NCI-H524 treated with DMSO at 0.1 percent for 48 hours (cell line): Measurements from ENCODE around the gene CDC23.
"Not testable (repeated sequence)": the region's sequence is repeated elsewhere in the genome, so short reads cannot be mapped to it uniquely, and the experiment has no call there.

ENCODE experiments used
- DNase-seq: peaks from one replicate; lab custom pipeline; 2025; lab: John Stamatoyannopoulos, UW

CDC23 gene

GRCh38 chr5:138210985-138211384 lies 2.1 kb downstream of the CDC23 start:
- DNase-seq = no peak

- DNase-seq = not testable (repeated sequence)
Observed at GRCh38 chr5:138193859-138194258, 19.3 kb downstream of the CDC23 start.

- DNase-seq = no peak
Observed at GRCh38 chr5:138192826-138193225, 20.3 kb downstream of the CDC23 start.

GRCh38 chr5:138188626-138189025 lies 24.5 kb downstream of the CDC23 start:
- DNase-seq = no peak

DNA sequence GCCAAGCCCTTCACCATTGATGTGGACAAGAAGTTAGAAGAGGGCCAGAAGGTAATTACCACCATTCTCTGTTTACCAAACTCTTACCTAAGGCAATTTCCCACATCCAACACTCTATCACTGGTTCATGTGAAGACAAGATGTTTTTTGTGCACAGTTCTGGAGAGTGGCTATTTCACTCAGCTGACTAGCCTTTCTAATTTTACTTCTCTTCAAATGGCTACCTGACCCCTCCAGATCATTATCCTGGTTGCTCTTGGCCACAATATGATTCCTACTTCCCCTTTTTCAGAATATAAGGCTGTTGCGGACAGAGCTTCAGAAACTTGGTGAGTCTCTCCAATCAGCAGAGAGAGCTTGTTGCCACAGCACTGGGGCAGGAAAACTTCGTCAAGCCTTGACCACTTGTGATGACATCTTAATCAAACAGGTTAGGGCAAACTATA lies 27.1 kb downstream of the CDC23 start:
- no peak for DNase-seq

GRCh38 chr5:138182808-138183207 lies 30.3 kb downstream of the CDC23 start:
- DNase-seq = no peak

DNA sequence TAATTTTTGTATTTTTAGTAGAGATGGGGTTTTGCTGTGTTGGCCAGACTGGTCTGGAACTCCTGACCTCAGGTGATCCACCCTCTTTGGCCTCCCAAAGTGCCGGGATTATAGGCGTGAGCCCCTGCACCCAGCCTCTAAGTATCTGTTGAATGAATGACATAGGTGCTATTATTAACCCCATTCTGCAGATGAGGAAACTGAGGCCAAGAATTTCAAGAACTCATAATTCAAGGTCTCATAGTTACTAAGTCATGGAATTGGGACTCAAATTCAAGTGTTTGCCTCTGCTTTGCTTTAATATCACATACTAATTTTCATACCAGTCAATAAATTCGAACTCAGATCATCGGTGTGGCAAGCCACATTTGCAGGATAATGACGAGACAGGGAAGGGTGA lies 32.3 kb downstream of the CDC23 start:
- no peak for DNase-seq

DNA sequence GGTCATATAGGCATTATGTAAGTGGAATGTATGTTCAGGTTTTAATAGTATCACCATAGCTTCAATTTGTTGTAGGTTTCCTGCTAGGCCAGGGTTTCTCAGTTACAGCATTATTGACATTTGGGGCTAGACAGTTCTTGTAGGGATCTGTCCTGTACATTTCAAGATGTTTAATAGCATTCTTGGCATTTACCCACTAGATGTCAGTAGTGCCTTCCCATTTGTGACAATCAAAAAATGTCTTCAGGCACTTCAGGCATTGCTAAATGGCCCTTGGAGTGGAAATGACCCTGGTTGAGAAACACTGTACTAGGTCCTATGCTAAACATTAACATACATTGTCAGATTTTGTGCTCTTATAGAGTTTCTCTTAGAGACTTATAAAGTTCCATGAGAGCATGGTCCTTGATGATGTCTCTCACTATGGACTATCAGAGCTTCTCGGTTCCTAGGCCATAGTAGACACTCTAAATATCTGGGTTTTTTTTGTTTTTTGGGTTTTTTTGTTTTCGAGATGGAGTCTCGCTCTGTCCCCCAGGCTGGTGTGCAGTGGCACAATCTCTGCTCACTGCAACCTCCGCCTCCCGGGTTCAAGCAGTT lies 32.8 kb downstream of the CDC23 start:
- DNase-seq = peak; percentile 42

DNA sequence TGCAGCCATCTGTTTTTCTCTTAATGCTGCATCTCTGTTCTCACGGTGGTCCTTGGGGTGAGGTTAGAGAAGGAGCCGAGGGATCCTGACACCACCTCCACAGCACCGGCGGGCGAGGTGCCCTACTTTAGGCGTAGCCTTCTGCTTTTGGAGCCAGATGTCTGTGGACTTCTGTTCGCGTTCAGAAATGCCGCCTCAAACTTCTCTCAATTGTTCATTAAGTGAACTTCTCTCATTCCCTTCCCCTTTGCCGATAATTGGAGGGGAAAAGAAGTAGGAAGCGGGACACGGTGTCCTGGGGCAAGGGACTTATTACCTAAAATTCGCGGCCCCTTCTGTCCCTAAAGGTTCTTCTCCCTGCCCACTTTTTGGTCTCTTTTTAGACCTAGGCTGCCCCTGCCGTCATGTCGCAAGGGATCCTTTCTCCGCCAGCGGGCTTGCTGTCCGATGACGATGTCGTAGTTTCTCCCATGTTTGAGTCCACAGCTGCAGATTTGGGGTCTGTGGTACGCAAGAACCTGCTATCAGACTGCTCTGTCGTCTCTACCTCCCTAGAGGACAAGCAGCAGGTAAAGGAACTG lies 33.8 kb downstream of the CDC23 start:
- no peak for DNase-seq

DNA sequence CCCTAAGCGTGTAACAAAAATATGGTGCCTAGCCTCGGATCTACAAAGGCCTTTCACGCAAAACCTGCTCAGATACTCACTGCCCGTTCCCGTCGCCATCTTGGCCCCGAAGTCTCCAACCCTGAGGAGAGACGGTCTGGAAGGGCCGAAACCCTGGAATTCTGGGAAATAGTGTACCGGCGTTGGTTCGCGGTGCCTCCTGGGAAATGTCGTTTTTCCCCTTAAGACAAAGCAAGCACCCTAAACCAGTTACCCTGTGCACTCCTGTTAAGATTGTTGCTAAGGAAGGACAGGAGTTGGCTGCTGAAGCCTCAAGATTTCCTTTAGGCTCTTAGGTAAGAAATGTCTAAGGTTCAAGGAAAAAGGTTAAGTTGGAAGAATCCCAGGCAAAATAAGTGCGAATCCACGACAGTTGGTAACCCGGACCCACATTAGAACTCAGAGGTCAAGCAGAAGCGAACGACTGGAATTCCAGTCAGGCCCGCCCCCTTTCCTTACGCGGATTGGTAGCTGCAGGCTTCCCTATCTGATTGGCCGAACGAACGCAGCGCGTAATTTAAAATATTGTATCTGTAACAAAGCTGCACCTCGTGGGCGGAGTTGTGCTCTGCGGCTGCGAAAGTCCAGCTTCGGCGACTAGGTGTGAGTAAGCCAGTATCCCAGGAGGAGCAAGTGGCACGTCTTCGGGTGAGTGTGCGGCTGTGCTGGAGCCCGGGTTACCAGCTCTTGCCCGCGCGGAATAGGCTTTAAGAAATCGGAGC lies 34.4 kb downstream of the CDC23 start, which contains the start of the genes BRD8 and KIF20A:
TSS of gene BRD8 (minus strand) at position 115 of the 761 bp plus-strand sequence. CDS start at position 99, 16 bp downstream.
TSS of gene KIF20A (plus strand) at position 597 of the 761 bp plus-strand sequence. CDS start 569 bp downstream, outside the sequence.
- DNase-seq = peak; percentile 93

DNA sequence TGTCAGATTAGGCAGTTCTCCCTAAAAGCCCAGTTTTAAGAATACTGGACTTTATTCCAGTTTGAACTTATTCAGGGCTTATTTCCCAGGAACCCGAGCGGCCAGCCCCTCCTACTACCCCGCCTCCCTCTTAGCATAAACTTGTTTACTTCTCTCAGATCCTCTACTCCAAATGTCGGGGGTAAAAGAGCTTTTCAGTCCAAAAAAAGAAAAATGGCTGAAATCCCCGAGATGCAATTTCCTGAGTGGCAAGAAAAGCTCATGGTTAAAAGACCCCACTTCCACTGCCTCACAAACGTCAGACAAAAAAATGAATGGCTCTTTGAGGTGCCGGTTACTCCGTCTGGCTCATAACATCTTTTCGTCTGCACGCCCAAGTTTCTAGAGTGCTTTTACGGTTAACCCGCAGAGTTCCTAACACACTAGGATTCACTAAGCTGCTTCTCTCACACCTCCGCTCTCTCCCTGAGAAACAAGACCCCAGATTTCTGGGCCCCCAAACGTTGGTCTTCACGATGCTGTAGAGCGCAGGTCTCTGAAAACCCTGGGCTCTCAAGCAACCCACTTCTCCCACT lies 35.1 kb downstream of the CDC23 start:
- DNase-seq = no peak

- DNase-seq = no peak
Observed at GRCh38 chr5:138170299-138170698, 42.8 kb downstream of the CDC23 start.

GRCh38 chr5:138169124-138169523 lies 44.0 kb downstream of the CDC23 start:
- no peak for DNase-seq

GRCh38 chr5:138163721-138164120 lies 49.4 kb downstream of the CDC23 start:
- no peak for DNase-seq

DNA sequence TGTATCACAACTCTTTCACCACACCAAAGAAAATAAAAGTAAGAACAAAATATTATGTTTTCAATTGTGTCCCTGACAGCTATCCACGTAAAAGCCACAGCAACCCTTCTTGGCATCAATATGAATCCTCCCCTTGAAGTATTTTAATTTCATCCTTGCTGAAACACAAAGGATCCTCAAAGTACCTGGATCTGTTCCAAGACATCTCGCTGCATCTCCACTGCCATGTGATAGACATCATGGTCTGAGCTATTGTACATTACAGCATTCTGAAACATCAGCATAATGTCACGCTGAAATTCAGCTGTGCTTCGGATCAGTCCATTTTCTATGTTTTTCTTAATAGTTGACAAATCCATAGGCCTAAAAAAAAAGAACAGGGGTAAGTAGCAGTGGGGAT lies 52.4 kb downstream of the CDC23 start:
- no peak for DNase-seq

DNA sequence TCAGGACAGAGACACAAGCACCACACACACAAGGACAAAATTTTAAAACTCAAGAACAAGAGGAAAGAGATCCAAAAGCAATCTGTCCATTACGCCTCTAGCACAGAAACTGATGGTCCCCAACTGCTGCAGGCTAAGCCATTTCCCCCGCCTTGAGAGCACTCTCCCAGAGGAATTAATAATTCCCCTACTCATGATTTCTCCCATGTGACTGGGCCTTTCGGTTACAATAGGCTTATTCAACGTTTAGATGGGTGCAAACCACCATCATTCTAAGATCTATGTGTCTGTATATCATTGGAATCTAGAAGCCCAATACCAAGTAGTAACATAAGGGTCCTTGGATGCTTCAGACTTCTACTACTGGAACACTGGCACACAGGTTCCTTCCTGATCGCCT lies 53.5 kb downstream of the CDC23 start:
- no peak for DNase-seq

DNA sequence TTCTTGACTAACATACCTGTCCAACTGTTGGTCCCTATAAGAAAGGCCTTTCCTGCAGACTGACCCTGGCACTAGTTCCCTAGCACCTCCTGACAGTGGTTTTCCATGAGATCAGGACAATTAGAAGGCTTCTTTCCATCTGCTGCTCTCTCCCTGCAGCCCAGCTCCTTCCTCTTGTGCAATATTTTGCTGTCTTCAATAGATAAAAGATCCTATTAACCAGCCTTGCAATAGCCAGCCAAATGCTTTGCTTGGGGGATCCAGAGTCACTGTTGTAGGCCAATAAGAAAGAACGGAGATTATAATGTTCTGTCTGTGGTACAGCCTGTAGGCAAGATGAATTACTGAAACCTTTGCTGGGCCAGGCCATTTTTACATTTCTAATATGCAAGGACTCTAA lies 55.5 kb downstream of the CDC23 start:
- DNase-seq = no peak

- not testable (repeated sequence) for DNase-seq
Observed at GRCh38 chr5:138155977-138156376, 57.1 kb downstream of the CDC23 start.

GRCh38 chr5:138149530-138149929 lies 63.6 kb downstream of the CDC23 start:
- DNase-seq = no peak

GRCh38 chr5:138148811-138149210 lies 64.3 kb downstream of the CDC23 start:
- no peak for DNase-seq

DNA sequence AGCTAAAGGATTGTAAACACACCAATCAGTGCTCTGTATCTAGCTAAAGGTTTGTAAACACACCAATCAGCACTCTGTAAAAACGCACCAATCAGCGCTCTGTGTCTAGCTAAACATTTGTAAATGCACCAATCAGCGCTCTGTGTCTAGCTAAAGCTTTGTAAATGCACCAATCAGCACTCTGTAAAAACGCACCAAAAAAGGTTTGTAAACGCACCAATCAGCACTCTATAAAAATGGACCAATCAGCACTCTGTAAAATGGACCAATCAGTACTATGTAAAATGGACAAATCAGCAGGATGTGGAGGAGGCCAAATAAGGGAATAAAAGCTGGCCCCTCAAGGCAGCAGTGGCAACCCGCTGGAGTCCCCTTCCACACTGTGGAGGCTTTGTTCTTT lies 69.5 kb downstream of the CDC23 start:
- not testable (repeated sequence) for DNase-seq

DNA sequence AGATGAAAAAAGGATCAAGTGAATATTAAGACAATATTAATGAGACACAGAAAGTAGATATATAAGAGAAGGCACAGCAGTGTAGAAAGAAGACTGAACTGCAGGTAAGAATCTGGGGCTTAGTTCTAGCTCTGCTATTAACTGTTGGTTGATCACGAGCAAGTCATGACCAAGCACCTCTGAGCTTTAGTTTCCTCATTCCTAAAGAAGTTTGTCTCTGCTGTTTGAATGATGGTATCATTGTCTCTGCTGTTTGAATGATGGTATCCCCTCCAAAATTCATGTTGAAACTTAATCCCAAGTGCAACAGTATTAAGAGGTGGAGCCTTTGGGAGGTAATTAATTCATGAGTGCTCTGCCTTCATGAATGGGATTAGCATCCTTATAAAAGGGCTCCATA lies 71.4 kb downstream of the CDC23 start:
- peak; percentile 86 for DNase-seq

DNA sequence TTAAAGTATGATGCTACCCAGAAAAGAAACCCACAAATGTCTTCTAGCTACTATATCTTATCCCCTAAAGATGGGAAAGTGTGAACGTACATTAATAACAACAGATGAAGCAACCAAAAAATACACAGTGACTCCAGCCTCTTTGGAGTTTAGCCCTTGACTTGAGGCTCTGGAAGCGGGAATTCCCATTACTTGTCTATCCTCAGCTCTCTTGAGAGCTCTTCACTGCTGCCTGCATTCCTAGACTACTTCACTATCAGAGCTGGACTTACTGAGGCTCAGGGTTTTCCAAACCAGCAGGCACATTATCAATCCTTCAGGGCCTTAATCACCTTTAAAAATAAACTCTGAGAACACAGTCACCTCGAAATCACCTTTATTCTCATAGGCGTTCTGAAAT lies 72.9 kb downstream of the CDC23 start:
- DNase-seq = no peak
